CD4-positive, alpha-beta T cell (primary cell): ENCODE measurements around the gene TECPR2. TPM values are rescaled to one million over a fixed set of nuclear protein-coding genes. Genes with fewer than 3 reads are reported as not detected.
A peak's percentile ranks its signal among the peaks of the same experiment; 100 is the strongest.

Experiments
- ATAC-seq: fragments of 200-7000 bp; cut with Tn5 transposase; one replicate; pipeline ENCODE4 v1.10.0; 2022; ENCODE audit warnings: mild to moderate bottlenecking; ENCODE audit not compliant: poor library complexity
- CTCF ChIA-PET: fragments of 350-600 bp; sonication (Branson Sonifier 250); formaldehyde crosslinking; loops from one replicate; lab custom pipeline; 2021; ENCODE audit warnings: antibody characterized with exemption, inconsistent platforms; lab: Charles Lee
- POLR2A ChIA-PET: fragments of 350-600 bp; sonication (Branson Sonifier 250); formaldehyde crosslinking; loops from one replicate; lab custom pipeline; 2021; ENCODE audit warnings: antibody characterized with exemption, inconsistent platforms; lab: Charles Lee
- DNase-seq, 14 experiments: peaks; one replicate each; pipeline ENCODE4 v3.0.0-alpha.2; 2013 to 2020; ENCODE audit warnings: mixed read lengths in 2 of 14
- H3K27ac ChIP-seq, 2 donors: one replicate each; pipeline versions ENCODE4 v1.5.1 to v1.7.0; 2013; ENCODE audit warnings: low read length in 2 of 2, low read depth in 1 of 2, mild to moderate bottlenecking in 1 of 2
- H3K27me3 ChIP-seq, 2 experiments: 1 replicate in 1 of 2; 2 replicates in 1 of 2; pipeline versions ENCODE4 v1.6.1 to v1.7.0; 2013; ENCODE audit warnings: low read length in 2 of 2, control low read depth in 1 of 2, mild to moderate bottlenecking in 1 of 2, moderate library complexity in 1 of 2; ENCODE audit not compliant: insufficient read depth in 2 of 2, control insufficient read depth in 1 of 2
- H3K36me3 ChIP-seq: one replicate; pipeline ENCODE4 v1.6.1; 2013; ENCODE audit warnings: low read length, control low read depth; ENCODE audit not compliant: insufficient read depth
- H3K4me1 ChIP-seq: one replicate; pipeline ENCODE4 v1.6.1; 2013; ENCODE audit warnings: low read length, control low read depth; ENCODE audit not compliant: insufficient read depth
- H3K4me3 ChIP-seq: one replicate; pipeline ENCODE4 v1.5.1; 2013; ENCODE audit warnings: mild to moderate bottlenecking, low read length, moderate library complexity
- H3K9me3 ChIP-seq, 2 experiments: 1 replicate in 1 of 2; 2 replicates in 1 of 2; pipeline versions ENCODE4 v1.6.1 to v1.7.0; 2013; ENCODE audit warnings: low read length in 2 of 2, mild to moderate bottlenecking in 2 of 2, control low read depth in 1 of 2, moderate library complexity in 1 of 2; ENCODE audit not compliant: control insufficient read depth in 1 of 2, insufficient read depth in 1 of 2
- H3K27ac Mint-ChIP-seq: one replicate; pipeline ENCODE4 v1.8.0; 2020; ENCODE audit warnings: mixed read lengths
- H3K27me3 Mint-ChIP-seq: one replicate; pipeline ENCODE4 v1.8.0; 2021; ENCODE audit warnings: mixed read lengths
- H3K36me3 Mint-ChIP-seq: one replicate; pipeline ENCODE4 v1.8.0; 2021; ENCODE audit warnings: low read depth, mixed read lengths
- H3K4me1 Mint-ChIP-seq: one replicate; pipeline ENCODE4 v1.8.0; 2021; ENCODE audit warnings: low read depth, mixed read lengths
- H3K4me3 Mint-ChIP-seq: one replicate; pipeline ENCODE4 v1.8.0; 2020; ENCODE audit warnings: mild to moderate bottlenecking, mixed read lengths
- H3K9me3 Mint-ChIP-seq: one replicate; pipeline ENCODE4 v1.8.0; 2020; ENCODE audit warnings: mixed read lengths
- intact Hi-C, 2 experiments: fragments of 100-400 bp; cut with DNase I in 1 of 2; cut with micrococcal nuclease in 1 of 2; formaldehyde crosslinking; loops; one replicate each; pipeline versions ENCODE4 v1.15.1 to v1.9.0; 2023 to 2025; cut with DNase I, micrococcal nuclease
- total RNA-seq, 174 experiments: library from RNA in 2 of 174; stranded (reverse) in 2 of 174; gene quantifications; one replicate each; pipeline ENCODE4 v1.2.3 and lab custom pipeline; 2021 to 2026
- TF ChIP-seq, protein P1 (sequence below): fragments of 200-600 bp; IDR thresholded peaks from one replicate; pipeline ENCODE4 v1.8.0; 2022; ENCODE audit warnings: antibody characterized with exemption, mild to moderate bottlenecking

TECPR2 gene
- total RNA-seq, 2 experiments from 2014 or later = 5.0 to 5.4 TPM

DNA sequence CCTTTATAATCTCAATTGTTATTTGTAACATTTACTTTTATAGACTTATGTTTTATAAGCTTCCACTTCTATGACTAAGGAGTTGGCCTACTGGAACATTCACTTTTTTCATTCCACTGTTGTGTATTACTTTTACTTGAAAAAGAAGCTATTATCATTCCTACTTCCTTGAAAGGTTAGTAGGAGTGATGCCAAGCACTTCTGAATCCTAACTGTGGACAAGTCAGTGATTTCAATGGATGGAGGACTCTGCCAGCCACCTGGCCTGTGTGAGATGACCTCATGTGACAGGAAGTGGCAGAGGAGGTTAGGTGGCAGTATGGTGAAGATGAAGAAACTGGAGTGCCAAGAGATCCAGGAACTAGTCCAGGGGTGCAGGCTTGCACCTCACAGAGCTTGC, 46.0 kb downstream of the TECPR2 start:
- Mint-ChIP-seq H3K27ac (no peak overlapping the region), H3K27me3 (no peaks in the 10 kb centered on the region), H3K9me3 (no peaks in the 10 kb centered on the region), H3K36me3 (peaks cover 45% of the 10 kb centered on the region), H3K4me3 (no peak overlapping the region), H3K4me1 (no peaks in the 10 kb centered on the region)
- ChIA-PET CTCF (no interaction called here), POLR2A (no interaction called here)
- no peaks in the 10 kb centered on the region for H3K27me3 ChIP-seq
- no peaks in the 10 kb centered on the region for H3K4me1 ChIP-seq
- no peak overlapping the region for H3K27ac ChIP-seq
- TF ChIP-seq, protein P1, sequence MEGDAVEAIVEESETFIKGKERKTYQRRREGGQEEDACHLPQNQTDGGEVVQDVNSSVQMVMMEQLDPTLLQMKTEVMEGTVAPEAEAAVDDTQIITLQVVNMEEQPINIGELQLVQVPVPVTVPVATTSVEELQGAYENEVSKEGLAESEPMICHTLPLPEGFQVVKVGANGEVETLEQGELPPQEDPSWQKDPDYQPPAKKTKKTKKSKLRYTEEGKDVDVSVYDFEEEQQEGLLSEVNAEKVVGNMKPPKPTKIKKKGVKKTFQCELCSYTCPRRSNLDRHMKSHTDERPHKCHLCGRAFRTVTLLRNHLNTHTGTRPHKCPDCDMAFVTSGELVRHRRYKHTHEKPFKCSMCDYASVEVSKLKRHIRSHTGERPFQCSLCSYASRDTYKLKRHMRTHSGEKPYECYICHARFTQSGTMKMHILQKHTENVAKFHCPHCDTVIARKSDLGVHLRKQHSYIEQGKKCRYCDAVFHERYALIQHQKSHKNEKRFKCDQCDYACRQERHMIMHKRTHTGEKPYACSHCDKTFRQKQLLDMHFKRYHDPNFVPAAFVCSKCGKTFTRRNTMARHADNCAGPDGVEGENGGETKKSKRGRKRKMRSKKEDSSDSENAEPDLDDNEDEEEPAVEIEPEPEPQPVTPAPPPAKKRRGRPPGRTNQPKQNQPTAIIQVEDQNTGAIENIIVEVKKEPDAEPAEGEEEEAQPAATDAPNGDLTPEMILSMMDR = no peak
- H3K4me3 ChIP-seq = no peak overlapping the region
- H3K9me3 ChIP-seq = peaks cover 0 to 3% of the 10 kb centered on the region in 2 experiments
- peak in 1 of 14 experiments; percentile 1 for DNase-seq
- ATAC-seq = no peak
- peaks cover 3% of the 10 kb centered on the region for H3K36me3 ChIP-seq
- intact Hi-C loops = no loop called here

DNA sequence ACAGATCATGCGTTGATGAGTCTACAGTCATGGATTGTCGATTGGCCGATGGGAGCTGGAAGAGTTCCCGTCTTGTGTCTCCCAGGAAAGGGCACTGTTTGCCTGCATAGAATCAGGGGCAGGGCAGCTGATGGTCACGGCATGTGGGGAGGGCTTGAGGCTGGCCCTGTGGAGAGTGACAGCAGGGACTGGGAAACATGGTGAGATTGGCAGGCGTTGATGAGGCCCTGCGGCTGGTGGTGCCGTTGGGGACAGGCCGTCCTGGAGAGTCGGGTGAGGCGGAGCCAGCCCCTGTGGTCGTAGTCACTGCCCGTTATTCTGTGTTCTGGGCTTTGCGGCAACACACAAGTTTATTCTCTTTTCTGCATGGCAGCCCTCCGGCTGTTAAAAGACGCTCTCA, 52.9 kb downstream of the TECPR2 start:
- no peaks in the 10 kb centered on the region for H3K27me3 ChIP-seq
- H3K4me3 Mint-ChIP-seq = no peak overlapping the region
- H3K27ac Mint-ChIP-seq = no peak overlapping the region
- H3K4me1 ChIP-seq = no peaks in the 10 kb centered on the region
- no peak overlapping the region for H3K27ac ChIP-seq
- H3K9me3 ChIP-seq = no peaks in the 10 kb centered on the region
- ChIA-PET CTCF (no interaction called here), POLR2A (no interaction called here)
- H3K27me3 Mint-ChIP-seq = no peaks in the 10 kb centered on the region
- ATAC-seq (no peak), DNase-seq (no peak)
- no peak overlapping the region for H3K4me3 ChIP-seq
- peaks cover 26% of the 10 kb centered on the region for H3K36me3 Mint-ChIP-seq
- H3K9me3 Mint-ChIP-seq = no peaks in the 10 kb centered on the region
- H3K4me1 Mint-ChIP-seq = no peaks in the 10 kb centered on the region
- TF ChIP-seq, protein P1 = no peak
- peaks cover 7% of the 10 kb centered on the region for H3K36me3 ChIP-seq
- intact Hi-C loops = no loop called here

DNA sequence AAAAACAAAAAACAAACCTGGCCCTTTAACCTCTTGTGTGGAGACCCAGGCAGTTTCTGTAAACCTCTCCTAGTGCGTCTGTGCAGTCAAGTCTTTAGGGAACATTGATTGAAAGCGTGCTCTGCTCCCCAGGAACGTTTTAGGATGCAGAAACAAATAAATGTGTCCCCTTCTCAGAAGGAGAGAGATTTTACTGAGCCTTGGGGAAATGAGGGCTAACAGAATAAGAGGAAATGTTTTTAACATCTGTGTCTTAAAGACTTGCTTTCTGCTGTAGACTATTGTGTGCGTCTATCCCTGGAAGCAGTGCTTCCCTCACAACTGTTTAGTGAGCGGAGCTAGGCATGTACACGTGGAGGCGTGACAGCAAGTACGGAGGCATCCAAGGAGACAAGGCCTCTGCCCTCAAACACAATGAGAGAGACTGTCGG, 54.3 kb downstream of the TECPR2 start:
- no peaks in the 10 kb centered on the region for H3K4me1 Mint-ChIP-seq
- H3K36me3 ChIP-seq = peaks cover 7% of the 10 kb centered on the region
- ATAC-seq (no peak), DNase-seq (no peak)
- peaks cover 21% of the 10 kb centered on the region for H3K36me3 Mint-ChIP-seq
- no peak overlapping the region for H3K27ac Mint-ChIP-seq
- POLR2A ChIA-PET = no interaction called here
- no peaks in the 10 kb centered on the region for H3K4me1 ChIP-seq
- H3K27me3 ChIP-seq = no peaks in the 10 kb centered on the region
- intact Hi-C loops = no loop called here
- no peak overlapping the region for H3K27ac ChIP-seq
- H3K9me3 ChIP-seq = no peaks in the 10 kb centered on the region
- no peak overlapping the region for H3K4me3 Mint-ChIP-seq
- CTCF ChIA-PET = no interaction called here
- TF ChIP-seq, protein P1 = no peak
- no peaks in the 10 kb centered on the region for H3K27me3 Mint-ChIP-seq
- H3K4me3 ChIP-seq = no peak overlapping the region
- H3K9me3 Mint-ChIP-seq = no peaks in the 10 kb centered on the region
